ENCODE measurements around the gene SCAPER. TPM values are rescaled to one million over a fixed set of nuclear protein-coding genes. Genes with fewer than 3 reads are reported as not detected.

SCAPER gene
- total and polyA plus RNA-seq, 12 donors, result 6.9 to 48.1 (median 39.5) TPM

DNA sequence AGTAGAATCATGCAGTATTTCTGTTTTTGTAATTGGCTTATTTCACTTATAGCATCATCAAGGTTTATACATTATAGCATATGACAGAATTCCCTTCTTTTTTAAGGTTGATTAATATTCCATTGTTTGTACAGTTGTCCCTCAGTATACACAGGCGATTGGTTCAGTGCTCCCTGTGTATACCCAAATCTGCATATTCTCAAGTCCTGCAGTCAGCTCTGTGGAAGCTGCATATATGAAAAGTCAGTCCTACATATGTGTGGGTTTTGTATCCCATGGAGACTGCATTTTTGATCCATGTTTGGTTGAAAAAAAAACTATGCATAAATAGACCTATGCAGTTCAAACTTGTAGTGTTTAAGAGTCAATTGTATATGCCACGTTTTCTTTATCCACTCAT is 440.9 kb downstream of the SCAPER start:
- no peak overlapping the region for H3K27ac ChIP-seq
- intact Hi-C loops (cut with DNase I), result no loop called here
- H3K4me3 ChIP-seq, result no peak overlapping the region
- no peaks in the 10 kb centered on the region for H3K27me3 ChIP-seq
- WGBS, 2 donors, result 94 to 96% methylated on average over 2 of the region's 2 CpGs
- H3K9me3 ChIP-seq, result peaks cover 0 to 31% (median 0%) of the 10 kb centered on the region in 11 donors
- TF ChIP-seq CTCF (IDR thresholded peaks at IDR 0.05), result no peak
- no peak for ATAC-seq
- no peaks in the 10 kb centered on the region for H3K4me1 ChIP-seq
- H3K36me3 ChIP-seq, result peaks cover 0 to 10% (median 4%) of the 10 kb centered on the region in 9 donors
- no peak for DNase-seq

GRCh38 chr15:76460871-76461270 is 444.3 kb downstream of the SCAPER start:
- DNase-seq (no peak), ATAC-seq (no peak)
- TF ChIP-seq CTCF (IDR thresholded peaks at IDR 0.05), result no peak
- Histone ChIP-seq H3K36me3 (no peaks in the 10 kb centered on the region), H3K27ac (no peak overlapping the region), H3K9me3 (peaks cover 0 to 19% (median 0%) of the 10 kb centered on the region in 11 donors), H3K27me3 (no peaks in the 10 kb centered on the region), H3K4me1 (no peaks in the 10 kb centered on the region), H3K4me3 (no peak overlapping the region)
- 98 to 100% methylated on average over 1 of the region's 1 CpG for WGBS, 2 donors
- intact Hi-C loops (cut with DNase I), result no loop called here

GRCh38 chr15:76460347-76460746 is 444.8 kb downstream of the SCAPER start:
- H3K9me3 ChIP-seq, result peaks cover 0 to 14% (median 0%) of the 10 kb centered on the region in 11 donors
- intact Hi-C loops (cut with DNase I), result no loop called here
- no peak for TF ChIP-seq CTCF (IDR thresholded peaks at IDR 0.05)
- H3K4me3 ChIP-seq, result no peak overlapping the region
- ATAC-seq (no peak), DNase-seq (no peak)
- H3K27me3 ChIP-seq, result no peaks in the 10 kb centered on the region
- no peaks in the 10 kb centered on the region for H3K4me1 ChIP-seq
- no peaks in the 10 kb centered on the region for H3K36me3 ChIP-seq
- no peak overlapping the region for H3K27ac ChIP-seq
- 98 to 99% methylated on average over 3 of the region's 3 CpGs for WGBS, 2 donors

GRCh38 chr15:76451540-76451939 is 453.6 kb downstream of the SCAPER start:
- intact Hi-C loops (cut with DNase I), result no loop called here
- no peaks in the 10 kb centered on the region for H3K27me3 ChIP-seq

More at GRCh38 chr15:76451540-76451939, 453.6 kb downstream of the SCAPER start:
- Histone ChIP-seq H3K4me3 (no peak overlapping the region), H3K27ac (no peak overlapping the region), H3K36me3 (no peaks in the 10 kb centered on the region), H3K4me1 (no peaks in the 10 kb centered on the region), H3K9me3 (no peaks in the 10 kb centered on the region)
- DNase-seq, result no peak
- WGBS, 2 donors, result 59 to 67% methylated on average over 1 of the region's 1 CpG
- no peak for ATAC-seq
- TF ChIP-seq CTCF (IDR thresholded peaks at IDR 0.05), result no peak

All from heart right ventricle (tissue), 16 donors.